OCI-LY7 (cell line): ENCODE results near the gene AP4S1.

Experiments used
- EZH2phosphoT487 ChIP-seq: fragments of 200-600 bp; sonication (generic); IDR thresholded peaks from 2 replicates; pipeline ENCODE4 v1.6.1; 2018; ENCODE audit warnings: low read depth, borderline replicate concordance, mild to moderate bottlenecking, mixed run types, antibody characterized with exemption, low read length, moderate library complexity, mixed read lengths
- TF ChIP-seq, protein P1 (sequence below): fragments of 200-600 bp; sonication (generic); conservative IDR thresholded peaks from 2 replicates; pipeline ENCODE4 v1.5.1; 2014; ENCODE audit warnings: mild to moderate bottlenecking, antibody characterized with exemption, low read length, moderate library complexity, mixed read lengths

DNA sequence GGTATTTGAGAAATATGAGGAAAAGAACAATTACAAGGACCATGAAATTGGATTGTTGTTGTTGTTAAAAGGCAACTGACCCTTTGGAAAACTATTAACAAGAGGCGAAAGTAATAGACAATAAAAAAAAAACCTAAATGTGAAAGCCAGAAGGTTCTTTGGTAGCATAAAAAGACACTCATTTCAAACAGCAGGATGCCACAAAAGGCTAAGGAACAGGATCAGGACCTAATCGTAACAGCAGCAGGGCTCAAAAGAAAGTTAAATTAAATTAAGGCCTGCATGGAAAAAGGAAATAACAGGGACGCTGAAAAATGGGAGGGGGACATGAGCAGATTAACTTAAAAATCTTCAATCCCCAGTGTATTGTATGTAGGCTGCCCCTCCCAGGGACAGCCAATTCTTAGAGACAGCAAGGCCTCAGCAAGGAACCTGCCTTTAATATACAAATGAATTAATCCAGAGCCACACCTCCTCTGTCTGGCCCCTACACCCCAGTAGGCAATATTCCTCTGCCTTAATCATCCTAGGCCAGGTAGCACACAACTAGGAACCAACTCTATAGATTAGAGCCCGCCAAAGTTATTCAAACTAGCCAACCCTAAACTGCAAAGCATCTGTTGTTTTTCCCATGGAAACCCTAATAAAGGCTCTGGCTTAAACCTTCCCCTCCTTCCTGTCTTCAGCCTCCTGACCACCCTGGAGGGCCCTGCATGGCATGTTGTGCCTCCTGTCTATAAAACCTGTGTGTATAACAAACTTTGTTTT is 28.4 kb upstream of the AP4S1 start:
- TF ChIP-seq, protein P1, sequence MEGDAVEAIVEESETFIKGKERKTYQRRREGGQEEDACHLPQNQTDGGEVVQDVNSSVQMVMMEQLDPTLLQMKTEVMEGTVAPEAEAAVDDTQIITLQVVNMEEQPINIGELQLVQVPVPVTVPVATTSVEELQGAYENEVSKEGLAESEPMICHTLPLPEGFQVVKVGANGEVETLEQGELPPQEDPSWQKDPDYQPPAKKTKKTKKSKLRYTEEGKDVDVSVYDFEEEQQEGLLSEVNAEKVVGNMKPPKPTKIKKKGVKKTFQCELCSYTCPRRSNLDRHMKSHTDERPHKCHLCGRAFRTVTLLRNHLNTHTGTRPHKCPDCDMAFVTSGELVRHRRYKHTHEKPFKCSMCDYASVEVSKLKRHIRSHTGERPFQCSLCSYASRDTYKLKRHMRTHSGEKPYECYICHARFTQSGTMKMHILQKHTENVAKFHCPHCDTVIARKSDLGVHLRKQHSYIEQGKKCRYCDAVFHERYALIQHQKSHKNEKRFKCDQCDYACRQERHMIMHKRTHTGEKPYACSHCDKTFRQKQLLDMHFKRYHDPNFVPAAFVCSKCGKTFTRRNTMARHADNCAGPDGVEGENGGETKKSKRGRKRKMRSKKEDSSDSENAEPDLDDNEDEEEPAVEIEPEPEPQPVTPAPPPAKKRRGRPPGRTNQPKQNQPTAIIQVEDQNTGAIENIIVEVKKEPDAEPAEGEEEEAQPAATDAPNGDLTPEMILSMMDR: no peak
- no peak for TF ChIP-seq EZH2phosphoT487
